Liver (tissue), 6 donors: ENCODE results near the gene TAS1R1. TPM values are rescaled to one million over a fixed set of nuclear protein-coding genes. Genes with fewer than 3 reads are reported as not detected.

Experiments
- GABPA ChIP-seq, 2 donors: IDR thresholded peaks in 1 of 2; conservative IDR thresholded peaks in 1 of 2; 2 replicates each; pipeline ENCODE4 v1.6.1; 2016; ENCODE audit warnings: antibody characterized with exemption in 2 of 2, mild to moderate bottlenecking in 1 of 2, moderate library complexity in 1 of 2
- HNF4A ChIP-seq, 2 donors: conservative IDR thresholded peaks; 2 replicates each; pipeline ENCODE4 v1.6.1; 2016; ENCODE audit warnings: antibody characterized with exemption in 2 of 2, mild to moderate bottlenecking in 2 of 2
- JUND ChIP-seq, 2 donors: IDR thresholded peaks; 2 replicates each; pipeline ENCODE4 v1.6.1; 2016; ENCODE audit warnings: antibody characterized with exemption in 2 of 2
- REST ChIP-seq: IDR thresholded peaks from 2 replicates; pipeline ENCODE4 v1.6.1; 2016; ENCODE audit warnings: antibody characterized with exemption, mild to moderate bottlenecking
- RXRA ChIP-seq, 2 donors: IDR thresholded peaks; 2 replicates each; pipeline ENCODE4 v1.6.1; 2017 to 2018; ENCODE audit warnings: antibody characterized with exemption in 2 of 2, mild to moderate bottlenecking in 1 of 2
- TAF1 ChIP-seq: conservative IDR thresholded peaks from 2 replicates; pipeline ENCODE4 v1.6.1; 2016; ENCODE audit warnings: antibody characterized with exemption, mild to moderate bottlenecking
- polyA plus RNA-seq, 2 donors: library from polyadenylated mRNA; stranded (reverse) in 1 of 2; unstranded in 1 of 2; fragments of 200-250 nt in 1 of 2; fragments of >200 nt in 1 of 2; fragmentation: Nextera tagmentation in 1 of 2; extraction: Ambion mirVana in 1 of 2; gene quantifications; one replicate each; pipeline versions ENCODE4 v1.2.1 to v1.2.3, GENCODE V29; 2013 to 2015
- small RNA-seq: library from RNA; depleted of rRNA; stranded (forward); fragments of <200 nt; gene quantifications from one replicate; pipeline ENCODE3, GENCODE V24; 2014
- total RNA-seq, 2 donors: library from RNA; depleted of rRNA; stranded (reverse); fragments of >200 nt; gene quantifications; one replicate each; pipeline ENCODE4 v1.2.3, GENCODE V29; 2014
- donor health status: healthy.
- donor health status: healthy.
- donor health status: healthy.

TAS1R1 gene
- total and polyA plus RNA-seq, 4 donors: not detected

- TF ChIP-seq REST: no peak
- TF ChIP-seq RXRA (IDR thresholded peaks at IDR 0.05): no peak
- no peak for TF ChIP-seq TAF1
- no peak for TF ChIP-seq HNF4A (conservative IDR thresholded peaks at IDR 0.05)
- no peak for TF ChIP-seq GABPA (IDR thresholded peaks at IDR 0.05 in 1 of 2, conservative IDR thresholded peaks at IDR 0.05 in 1 of 2)
- TF ChIP-seq JUND (IDR thresholded peaks at IDR 0.05): no peak
These were observed 73.9 kb downstream of the TAS1R1 start (continued) for GRCh38 chr1:6628971-6629479.

Small RNA genes lying within 50 kb of the gene (small RNA-seq; reads per million reads assigned to genes)
- gene RNU6-731P: not detected

Other genes with a start within 250 kb of the TAS1R1 start
- 10 to 100 TPM in 1 of 2 donors, 1 to 10 TPM in 1; 8.7 to 11.0 TPM for gene ACOT7, start 161.5 kb upstream of the TAS1R1 start, total RNA-seq
- 10 to 100 TPM in 1 of 2 donors, 1 to 10 TPM in 1; 9.7 to 14.4 TPM for gene ACOT7, start 161.5 kb upstream of the TAS1R1 start, polyA plus RNA-seq
- not detected for gene HES2, start 135.4 kb upstream of the TAS1R1 start, total RNA-seq
- under 1 TPM in 1 of 2 donors, not detected in 1; 0.10 TPM for gene HES2, start 135.4 kb upstream of the TAS1R1 start, polyA plus RNA-seq
- 10 to 100 TPM; 61.5 to 66.1 TPM for gene ESPN, start 130.5 kb upstream of the TAS1R1 start, total RNA-seq
- gene ESPN, start 130.5 kb upstream of the TAS1R1 start, polyA plus RNA-seq: 100 to 1,000 TPM in 1 of 2 donors, 10 to 100 TPM in 1; 70.3 to 103 TPM
- 1 to 10 TPM; 2.2 to 2.6 TPM for gene TNFRSF25, start 89.1 kb upstream of the TAS1R1 start, total RNA-seq
- 1 to 10 TPM in 1 of 2 donors, under 1 TPM in 1; 0.78 to 1.9 TPM for gene TNFRSF25, start 89.1 kb upstream of the TAS1R1 start, polyA plus RNA-seq
- 1 to 10 TPM; 1.4 to 1.9 TPM for gene PLEKHG5, start 63.6 kb upstream of the TAS1R1 start, total RNA-seq
- gene PLEKHG5, start 63.6 kb upstream of the TAS1R1 start, polyA plus RNA-seq: under 1 TPM; 0.28 to 0.81 TPM
- 10 to 100 TPM; 13.6 to 15.1 TPM for gene NOL9, start 794 bp upstream of the TAS1R1 start, total RNA-seq
- gene NOL9, start 794 bp upstream of the TAS1R1 start, polyA plus RNA-seq: 1 to 10 TPM; 2.1 to 5.3 TPM
- 10 to 100 TPM in 1 of 2 donors, 1 to 10 TPM in 1; 8.3 to 18.1 TPM for gene ZBTB48, start 24.7 kb downstream of the TAS1R1 start, total RNA-seq
- 10 to 100 TPM in 1 of 2 donors, 1 to 10 TPM in 1; 9.4 to 16.8 TPM for gene ZBTB48, start 24.7 kb downstream of the TAS1R1 start, polyA plus RNA-seq
- gene KLHL21, start 47.6 kb downstream of the TAS1R1 start, total RNA-seq: 10 to 100 TPM; 20.8 to 30.4 TPM
- 10 to 100 TPM in 1 of 2 donors, 1 to 10 TPM in 1; 8.7 to 12.4 TPM for gene KLHL21, start 47.6 kb downstream of the TAS1R1 start, polyA plus RNA-seq
- 1 to 10 TPM; 4.1 to 8.7 TPM for gene PHF13, start 58.4 kb downstream of the TAS1R1 start, total RNA-seq
- gene PHF13, start 58.4 kb downstream of the TAS1R1 start, polyA plus RNA-seq: 1 to 10 TPM; 1.4 to 3.5 TPM
- 1 to 10 TPM; 7.2 to 8.7 TPM for gene THAP3, start 69.6 kb downstream of the TAS1R1 start, total RNA-seq
- 10 to 100 TPM in 1 of 2 donors, 1 to 10 TPM in 1; 8.4 to 10.2 TPM for gene THAP3, start 69.6 kb downstream of the TAS1R1 start, polyA plus RNA-seq
- gene DNAJC11, start 146.5 kb downstream of the TAS1R1 start, total RNA-seq: 10 to 100 TPM; 24.7 to 36.1 TPM
- gene DNAJC11, start 146.5 kb downstream of the TAS1R1 start, polyA plus RNA-seq: 10 to 100 TPM; 16.5 to 22.9 TPM
- 10 to 100 TPM; 18.0 to 23.2 TPM for gene CAMTA1, start 230.1 kb downstream of the TAS1R1 start, total RNA-seq
- 10 to 100 TPM; 48.5 to 93.5 TPM for gene CAMTA1, start 230.1 kb downstream of the TAS1R1 start, polyA plus RNA-seq